ENCODE results near the gene PLLP. TPM values are rescaled to one million over a fixed set of nuclear protein-coding genes. Genes with fewer than 3 reads are reported as not detected.

Gene PLLP
- total RNA-seq, 1 donor from 2014 or later: 3.3 TPM

GRCh38 chr16:57306676-57307341, 22.3 kb upstream of the PLLP start:
- H3K4me3 Mint-ChIP-seq (ENCODE audit: unreplicated experiment): no peak overlapping the region
- H3K9me3 Mint-ChIP-seq (ENCODE audit: unreplicated experiment): no peaks in the 10 kb centered on the region
- no peaks in the 10 kb centered on the region for H3K36me3 Mint-ChIP-seq (ENCODE audit: low read depth, unreplicated experiment)
- TF ChIP-seq CTCF (IDR thresholded peaks at IDR 0.05; ENCODE audit: unreplicated experiment): no peak
- DNase-seq (ENCODE audit: low spot score): no peak
- no peaks in the 10 kb centered on the region for H3K4me1 Mint-ChIP-seq (ENCODE audit: unreplicated experiment)
- H3K27ac Mint-ChIP-seq (ENCODE audit: unreplicated experiment): no peak overlapping the region
- H3K27me3 Mint-ChIP-seq (ENCODE audit: unreplicated experiment): peaks cover 15% of the 10 kb centered on the region

- H3K27ac Mint-ChIP-seq (ENCODE audit: unreplicated experiment): no peak overlapping the region
- no peak overlapping the region for H3K4me3 Mint-ChIP-seq (ENCODE audit: unreplicated experiment)
- no peak for TF ChIP-seq CTCF (IDR thresholded peaks at IDR 0.05; ENCODE audit: unreplicated experiment)
- H3K9me3 Mint-ChIP-seq (ENCODE audit: unreplicated experiment): no peaks in the 10 kb centered on the region
- H3K36me3 Mint-ChIP-seq (ENCODE audit: low read depth, unreplicated experiment): no peaks in the 10 kb centered on the region
- no peaks in the 10 kb centered on the region for H3K4me1 Mint-ChIP-seq (ENCODE audit: unreplicated experiment)
- no peak for DNase-seq (ENCODE audit: low spot score)
- H3K27me3 Mint-ChIP-seq (ENCODE audit: unreplicated experiment): peaks cover 13% of the 10 kb centered on the region
These were observed 20.8 kb upstream of the PLLP start for GRCh38 chr16:57305159-57305811.

- Mint-ChIP-seq H3K36me3 (ENCODE audit: low read depth, unreplicated experiment) (no peaks in the 10 kb centered on the region), H3K9me3 (ENCODE audit: unreplicated experiment) (no peaks in the 10 kb centered on the region), H3K27me3 (ENCODE audit: unreplicated experiment) (peaks cover 12% of the 10 kb centered on the region), H3K4me1 (ENCODE audit: unreplicated experiment) (no peaks in the 10 kb centered on the region), H3K27ac (ENCODE audit: unreplicated experiment) (no peak overlapping the region), H3K4me3 (ENCODE audit: unreplicated experiment) (no peak overlapping the region)
- no peak for TF ChIP-seq CTCF (IDR thresholded peaks at IDR 0.05; ENCODE audit: unreplicated experiment)
- no peak for DNase-seq (ENCODE audit: low spot score)
These were observed 19.9 kb upstream of the PLLP start for GRCh38 chr16:57304169-57305061.

GRCh38 chr16:57303910-57304168, 19.4 kb upstream of the PLLP start:
- H3K4me3 Mint-ChIP-seq (ENCODE audit: unreplicated experiment): no peak overlapping the region
- no peak for DNase-seq (ENCODE audit: low spot score)
- no peak overlapping the region for H3K27ac Mint-ChIP-seq (ENCODE audit: unreplicated experiment)
- no peaks in the 10 kb centered on the region for H3K4me1 Mint-ChIP-seq (ENCODE audit: unreplicated experiment)
- H3K36me3 Mint-ChIP-seq (ENCODE audit: low read depth, unreplicated experiment): no peaks in the 10 kb centered on the region
- H3K27me3 Mint-ChIP-seq (ENCODE audit: unreplicated experiment): peaks cover 11% of the 10 kb centered on the region
- H3K9me3 Mint-ChIP-seq (ENCODE audit: unreplicated experiment): no peaks in the 10 kb centered on the region
- no peak for TF ChIP-seq CTCF (IDR thresholded peaks at IDR 0.05; ENCODE audit: unreplicated experiment)

All from endothelial cell (in vitro differentiated cells).